Activated CD4-positive, alpha-beta T cell treated with anti-CD3 and anti-CD28 coated beads for 36 hours (primary cell): ENCODE measurements around the gene FSTL3. TPM values are rescaled to one million over a fixed set of nuclear protein-coding genes. Genes with fewer than 3 reads are reported as not detected.

Experiments used
- ATAC-seq: fragments of 200-7000 bp; cut with Tn5 transposase; one replicate; pipeline ENCODE4 v1.10.0; 2021; ENCODE audit warnings: mild to moderate bottlenecking, moderate library complexity
- CTCF ChIA-PET: fragments of 350-600 bp; sonication (Branson Sonifier 250); formaldehyde crosslinking; loops from one replicate; lab custom pipeline; 2021; ENCODE audit warnings: antibody characterized with exemption; lab: Charles Lee
- POLR2A ChIA-PET: fragments of 350-600 bp; sonication (Branson Sonifier 250); formaldehyde crosslinking; loops from one replicate; lab custom pipeline; 2021; ENCODE audit warnings: antibody characterized with exemption, inconsistent platforms; lab: Charles Lee
- DNase-seq: peaks from one replicate; pipeline ENCODE4 v3.0.0-alpha.2; 2020
- H3K27ac Mint-ChIP-seq: one replicate; pipeline ENCODE4 v1.8.0; 2021; ENCODE audit warnings: mixed read lengths
- H3K27me3 Mint-ChIP-seq: one replicate; pipeline ENCODE4 v1.8.0; 2021; ENCODE audit warnings: mixed read lengths
- H3K36me3 Mint-ChIP-seq: one replicate; pipeline ENCODE4 v1.8.0; 2021; ENCODE audit warnings: low read depth, mixed read lengths
- H3K4me1 Mint-ChIP-seq: one replicate; pipeline ENCODE4 v1.8.0; 2021; ENCODE audit warnings: mixed read lengths
- H3K4me3 Mint-ChIP-seq: one replicate; pipeline ENCODE4 v1.8.0; 2021; ENCODE audit warnings: mild to moderate bottlenecking, moderate library complexity, mixed read lengths
- H3K9me3 Mint-ChIP-seq: one replicate; pipeline ENCODE4 v1.8.0; 2021; ENCODE audit warnings: low read depth, mixed read lengths
- intact Hi-C, 2 experiments: fragments of 100-400 bp; cut with DNase I in 1 of 2; cut with micrococcal nuclease in 1 of 2; formaldehyde crosslinking; loops; one replicate each; pipeline versions ENCODE4 v1.14.2 to v1.15.1; 2022 to 2024; cut with DNase I, micrococcal nuclease
- total RNA-seq, 2 experiments: library from RNA; stranded (reverse); gene quantifications; one replicate each; pipeline ENCODE4 v1.2.3, GENCODE V29; 2021

FSTL3 gene
- total RNA-seq, 2 experiments from 2014 or later: 8.5 to 10.1 TPM

GRCh38 chr19:646779-647565, 29.2 kb upstream of the FSTL3 start:
- H3K4me1 Mint-ChIP-seq: no peaks in the 10 kb centered on the region
- ATAC-seq (no peak), DNase-seq (no peak)
- H3K4me3 Mint-ChIP-seq: no peak overlapping the region
- H3K27ac Mint-ChIP-seq: no peak overlapping the region
- intact Hi-C loops: no loop called here
- H3K9me3 Mint-ChIP-seq: no peaks in the 10 kb centered on the region
- H3K36me3 Mint-ChIP-seq: peaks cover 18% of the 10 kb centered on the region
- ChIA-PET POLR2A (no interaction called here), CTCF (no interaction called here)
- no peaks in the 10 kb centered on the region for H3K27me3 Mint-ChIP-seq

GRCh38 chr19:647566-648284, 28.5 kb upstream of the FSTL3 start:
- Mint-ChIP-seq H3K4me3 (no peak overlapping the region), H3K4me1 (no peaks in the 10 kb centered on the region), H3K27ac (no peak overlapping the region), H3K27me3 (no peaks in the 10 kb centered on the region), H3K36me3 (peaks cover 18% of the 10 kb centered on the region), H3K9me3 (no peaks in the 10 kb centered on the region)
- DNase-seq: no peak
- ATAC-seq: no peak
- POLR2A ChIA-PET: no interaction called here
- CTCF ChIA-PET: no interaction called here
- intact Hi-C loops: no loop called here

- peaks cover 22% of the 10 kb centered on the region for H3K36me3 Mint-ChIP-seq
- CTCF ChIA-PET: no interaction called here
- intact Hi-C loops: no loop called here
- DNase-seq (no peak), ATAC-seq (no peak)
- H3K27me3 Mint-ChIP-seq: no peaks in the 10 kb centered on the region
- H3K4me3 Mint-ChIP-seq: no peak overlapping the region
- H3K27ac Mint-ChIP-seq: no peak overlapping the region
- POLR2A ChIA-PET: no interaction called here
- H3K4me1 Mint-ChIP-seq: no peaks in the 10 kb centered on the region
- no peaks in the 10 kb centered on the region for H3K9me3 Mint-ChIP-seq
These were observed 27.9 kb upstream of the FSTL3 start for GRCh38 chr19:648305-648704.

GRCh38 chr19:648904-649801, 27.0 kb upstream of the FSTL3 start:
- no peak overlapping the region for H3K27ac Mint-ChIP-seq
- no peak overlapping the region for H3K4me3 Mint-ChIP-seq
- intact Hi-C loops: no loop called here
- DNase-seq: no peak
- no peaks in the 10 kb centered on the region for H3K27me3 Mint-ChIP-seq
- POLR2A ChIA-PET: no interaction called here
- CTCF ChIA-PET: no interaction called here
- no peaks in the 10 kb centered on the region for H3K9me3 Mint-ChIP-seq
- ATAC-seq: no peak
- H3K4me1 Mint-ChIP-seq: peaks cover 2% of the 10 kb centered on the region
- H3K36me3 Mint-ChIP-seq: peaks cover 22% of the 10 kb centered on the region

- H3K27me3 Mint-ChIP-seq: no peaks in the 10 kb centered on the region
- intact Hi-C loops: no loop called here
These were observed 26.1 kb upstream of the FSTL3 start for GRCh38 chr19:650121-650520.

GRCh38 chr19:651114-651818, 24.9 kb upstream of the FSTL3 start:
- Mint-ChIP-seq H3K27me3 (no peaks in the 10 kb centered on the region), H3K27ac (no peak overlapping the region), H3K4me1 (peaks cover 15% of the 10 kb centered on the region), H3K36me3 (peaks cover 32% of the 10 kb centered on the region), H3K9me3 (no peaks in the 10 kb centered on the region), H3K4me3 (no peak overlapping the region)
- intact Hi-C loops: no loop called here
- no peak for ATAC-seq
- no peak for DNase-seq
- CTCF ChIA-PET: no interaction called here
- POLR2A ChIA-PET: no interaction called here

More at GRCh38 chr19:650121-650520, 26.1 kb upstream of the FSTL3 start:
- Mint-ChIP-seq H3K27ac (no peak overlapping the region), H3K4me3 (no peak overlapping the region), H3K36me3 (peaks cover 24% of the 10 kb centered on the region), H3K4me1 (peaks cover 7% of the 10 kb centered on the region), H3K9me3 (no peaks in the 10 kb centered on the region)
- ATAC-seq: no peak
- DNase-seq: no peak
- CTCF ChIA-PET: interaction anchor here (0.7 kb wide), 1 partner anchor 26 kb away, joined by 3 read pairs; no protein-coding TSS in a partner anchor
- POLR2A ChIA-PET: no interaction called here

GRCh38 chr19:651991-652390, 24.2 kb upstream of the FSTL3 start:
- ChIA-PET POLR2A (no interaction called here), CTCF (no interaction called here)
- DNase-seq (no peak), ATAC-seq (no peak)
- Mint-ChIP-seq H3K4me1 (peaks cover 19% of the 10 kb centered on the region), H3K36me3 (peaks cover 33% of the 10 kb centered on the region), H3K9me3 (no peaks in the 10 kb centered on the region), H3K4me3 (no peak overlapping the region), H3K27me3 (no peaks in the 10 kb centered on the region), H3K27ac (no peak overlapping the region)
- intact Hi-C loops: no loop called here

GRCh38 chr19:652467-653389, 23.5 kb upstream of the FSTL3 start:
- Mint-ChIP-seq H3K36me3 (peaks cover 33% of the 10 kb centered on the region), H3K4me1 (peaks cover 24% of the 10 kb centered on the region), H3K4me3 (no peak overlapping the region), H3K27me3 (no peaks in the 10 kb centered on the region), H3K9me3 (no peaks in the 10 kb centered on the region), H3K27ac (no peak overlapping the region)
- DNase-seq (no peak), ATAC-seq (no peak)
- intact Hi-C loops: no loop called here
- ChIA-PET POLR2A (no interaction called here), CTCF (no interaction called here)

- H3K4me3 Mint-ChIP-seq: no peak overlapping the region
- CTCF ChIA-PET: no interaction called here
- peaks cover 28% of the 10 kb centered on the region for H3K4me1 Mint-ChIP-seq
- H3K27me3 Mint-ChIP-seq: no peaks in the 10 kb centered on the region
- H3K36me3 Mint-ChIP-seq: peaks cover 33% of the 10 kb centered on the region
- no peak for DNase-seq
- no peak overlapping the region for H3K27ac Mint-ChIP-seq
- no peaks in the 10 kb centered on the region for H3K9me3 Mint-ChIP-seq
- POLR2A ChIA-PET: no interaction called here
- no peak for ATAC-seq
- intact Hi-C loops: no loop called here
These were observed 22.8 kb upstream of the FSTL3 start for GRCh38 chr19:653425-653824.

GRCh38 chr19:655691-656090, 20.5 kb upstream of the FSTL3 start:
- no peak for ATAC-seq
- peaks cover 28% of the 10 kb centered on the region for H3K36me3 Mint-ChIP-seq
- H3K4me3 Mint-ChIP-seq: no peak overlapping the region
- DNase-seq: no peak
- POLR2A ChIA-PET: interaction anchor here (0.5 kb wide), 1 partner anchor 13 kb away, joined by 4 read pairs; no protein-coding TSS in a partner anchor
- H3K4me1 Mint-ChIP-seq: peaks cover 48% of the 10 kb centered on the region
- H3K27me3 Mint-ChIP-seq: no peaks in the 10 kb centered on the region
- CTCF ChIA-PET: interaction anchor here (0.6 to 1.5 kb wide), 2 partner anchors 14 to 311 kb away, joined by 3 to 4 read pairs; no protein-coding TSS in a partner anchor
- H3K27ac Mint-ChIP-seq: peak overlapping the region; percentile 51
- intact Hi-C loops: loop anchor here in 1 of 2 experiments (2.0 kb wide), 1 partner anchor 73 kb away; no protein-coding TSS in a partner anchor
- no peaks in the 10 kb centered on the region for H3K9me3 Mint-ChIP-seq
